Fibroblast of lung (primary cell): Measurements from ENCODE around the gene FNBP1L.

Experiments
- EZH2 ChIP-seq: IDR thresholded peaks from 2 replicates; pipeline ENCODE4 v1.5.1; 2012; ENCODE audit warnings: low read length, control low read depth, mild to moderate bottlenecking; ENCODE audit errors: missing control alignments
- TF ChIP-seq, protein P1 (sequence below), 2 donors: IDR thresholded peaks in 1 of 2; conservative IDR thresholded peaks in 1 of 2; 1 replicate in 1 of 2; 2 replicates in 1 of 2; pipeline ENCODE4 v1.5.1; 2011 to 2012; ENCODE audit warnings: low read length in 2 of 2, control low read depth in 1 of 2, inconsistent platforms in 1 of 2, low read depth in 1 of 2, mild to moderate bottlenecking in 1 of 2

DNA sequence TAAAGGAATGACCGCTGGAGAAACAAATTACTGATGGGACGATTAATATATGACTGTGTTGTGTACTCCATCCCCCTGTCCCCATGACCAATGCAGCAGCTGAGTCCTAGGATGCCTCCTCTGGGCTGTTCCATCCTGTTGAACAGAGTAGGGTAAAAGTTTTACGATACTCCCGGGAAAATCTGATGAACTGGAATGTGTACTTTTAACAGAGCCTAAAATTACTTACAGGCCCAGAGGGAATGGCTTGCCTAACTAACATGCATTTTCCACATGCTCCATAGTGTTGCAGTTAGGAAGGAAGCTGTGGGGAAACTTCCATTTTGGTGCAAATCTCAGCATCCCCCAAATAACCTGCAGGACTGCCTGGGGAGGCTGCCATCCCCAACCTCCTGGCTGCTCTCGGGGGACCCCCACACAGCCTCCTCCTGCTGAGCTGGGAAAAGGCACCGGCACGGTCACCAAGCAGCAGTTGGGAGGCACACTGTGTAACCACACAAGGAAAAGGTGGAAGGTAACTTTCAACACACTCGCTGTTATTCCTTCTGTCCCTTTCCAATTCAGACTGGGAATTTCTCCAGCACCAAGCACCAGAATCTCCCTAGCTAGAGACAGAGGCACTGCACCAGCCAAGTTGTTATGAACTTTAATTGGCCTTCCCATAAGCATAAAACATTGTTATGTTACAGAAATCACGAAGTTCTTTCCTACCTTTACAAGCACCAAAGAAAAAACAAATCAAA lies 136.5 kb downstream of the FNBP1L start:
- TF ChIP-seq, protein P1, sequence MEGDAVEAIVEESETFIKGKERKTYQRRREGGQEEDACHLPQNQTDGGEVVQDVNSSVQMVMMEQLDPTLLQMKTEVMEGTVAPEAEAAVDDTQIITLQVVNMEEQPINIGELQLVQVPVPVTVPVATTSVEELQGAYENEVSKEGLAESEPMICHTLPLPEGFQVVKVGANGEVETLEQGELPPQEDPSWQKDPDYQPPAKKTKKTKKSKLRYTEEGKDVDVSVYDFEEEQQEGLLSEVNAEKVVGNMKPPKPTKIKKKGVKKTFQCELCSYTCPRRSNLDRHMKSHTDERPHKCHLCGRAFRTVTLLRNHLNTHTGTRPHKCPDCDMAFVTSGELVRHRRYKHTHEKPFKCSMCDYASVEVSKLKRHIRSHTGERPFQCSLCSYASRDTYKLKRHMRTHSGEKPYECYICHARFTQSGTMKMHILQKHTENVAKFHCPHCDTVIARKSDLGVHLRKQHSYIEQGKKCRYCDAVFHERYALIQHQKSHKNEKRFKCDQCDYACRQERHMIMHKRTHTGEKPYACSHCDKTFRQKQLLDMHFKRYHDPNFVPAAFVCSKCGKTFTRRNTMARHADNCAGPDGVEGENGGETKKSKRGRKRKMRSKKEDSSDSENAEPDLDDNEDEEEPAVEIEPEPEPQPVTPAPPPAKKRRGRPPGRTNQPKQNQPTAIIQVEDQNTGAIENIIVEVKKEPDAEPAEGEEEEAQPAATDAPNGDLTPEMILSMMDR (conservative IDR thresholded peaks at IDR 0.05 in 1 of 2, IDR thresholded peaks at IDR 0.05 in 1 of 2; ENCODE audit: low read depth in 1 of 2, low read length in 2 of 2) = no peak
- no peak for TF ChIP-seq EZH2
